ENCODE results near the gene PAX2. TPM values are rescaled to one million over a fixed set of nuclear protein-coding genes. Genes with fewer than 3 reads are reported as not detected.

Gene PAX2
- total RNA-seq, 1 experiment from 2014 or later = not detected

GRCh38 chr10:100827819-100828737, 82.7 kb downstream of the PAX2 start:
- no CpG with 5 or more reads among the region's 69 CpGs for WGBS (ENCODE audit: extremely low coverage, insufficient read length, low lambda C conversion rate)
- H3K27ac ChIP-seq (ENCODE audit: insufficient read length, low read depth, low read length) = no peak overlapping the region
- Mint-ChIP-seq H3K27me3 (ENCODE audit: low read depth) (peaks cover 35% of the 10 kb centered on the region), H3K27ac (no peak overlapping the region), H3K4me3 (peak overlapping the region; percentile 19 to 77), H3K4me1 (peaks cover 24 to 34% of the 10 kb centered on the region in 2 experiments), H3K36me3 (ENCODE audit: insufficient read depth in 1 of 3, low read depth in 3 of 3) (peaks cover 0 to 2% (median 0%) of the 10 kb centered on the region in 3 experiments; a peak in 2 of 7 replicates), H3K9me3 (peaks cover 0 to 4% of the 10 kb centered on the region in 2 experiments; a peak in 2 of 5 replicates)
- H4K91ac ChIP-seq (ENCODE audit: insufficient read length, low read depth, low read length) = no peak overlapping the region
- peaks cover 2% of the 10 kb centered on the region for H4K20me1 ChIP-seq (ENCODE audit: control insufficient read depth, insufficient read depth, insufficient read length)
- H3K79me1 ChIP-seq (ENCODE audit: insufficient read depth, low read depth, low read length, poor library complexity, severe bottlenecking) = no peaks in the 10 kb centered on the region
- peaks cover 97% of the 10 kb centered on the region for H3K27me3 ChIP-seq (ENCODE audit: insufficient read depth, low read length)
- H3K23me2 ChIP-seq (ENCODE audit: insufficient read length, low read depth, low read length, poor library complexity, severe bottlenecking) = peaks cover 14% of the 10 kb centered on the region
- H2BK20ac ChIP-seq (ENCODE audit: low read depth, low read length, poor library complexity, severe bottlenecking) = no peak overlapping the region
- H3K4me1 ChIP-seq (ENCODE audit: insufficient read depth, low read length) = no peaks in the 10 kb centered on the region
- no peak overlapping the region for H4K8ac ChIP-seq (replicated peaks; ENCODE audit: insufficient read length, low read depth, low read length)
- no peaks in the 10 kb centered on the region for H3K79me2 ChIP-seq (ENCODE audit: insufficient read depth, low read length)
- H2AFZ ChIP-seq (ENCODE audit: low read length) = no peak overlapping the region
- no peak overlapping the region for H3K56ac ChIP-seq (ENCODE audit: insufficient read length, low read depth, low read length)
- H2BK5ac ChIP-seq (ENCODE audit: insufficient read length, low read length) = no peak overlapping the region
- no peak overlapping the region for H2BK120ac ChIP-seq (ENCODE audit: low read depth, low read length, poor library complexity, severe bottlenecking)
- no peak overlapping the region; the same call in 1 of the 2 replicates for H2BK15ac ChIP-seq (ENCODE audit: low read depth, low read length)
- H3K23ac ChIP-seq (ENCODE audit: insufficient read length, low read depth, low read length) = no peak overlapping the region
- H2BK12ac ChIP-seq (ENCODE audit: insufficient read length, low read depth, low read length) = no peak overlapping the region
- no peak overlapping the region for H4K5ac ChIP-seq (ENCODE audit: insufficient read length, low read depth, low read length)
- peak overlapping the region; percentile 38 for H3K4me2 ChIP-seq (ENCODE audit: insufficient read depth, insufficient read length, low read length)
- TF ChIP-seq, protein P1, sequence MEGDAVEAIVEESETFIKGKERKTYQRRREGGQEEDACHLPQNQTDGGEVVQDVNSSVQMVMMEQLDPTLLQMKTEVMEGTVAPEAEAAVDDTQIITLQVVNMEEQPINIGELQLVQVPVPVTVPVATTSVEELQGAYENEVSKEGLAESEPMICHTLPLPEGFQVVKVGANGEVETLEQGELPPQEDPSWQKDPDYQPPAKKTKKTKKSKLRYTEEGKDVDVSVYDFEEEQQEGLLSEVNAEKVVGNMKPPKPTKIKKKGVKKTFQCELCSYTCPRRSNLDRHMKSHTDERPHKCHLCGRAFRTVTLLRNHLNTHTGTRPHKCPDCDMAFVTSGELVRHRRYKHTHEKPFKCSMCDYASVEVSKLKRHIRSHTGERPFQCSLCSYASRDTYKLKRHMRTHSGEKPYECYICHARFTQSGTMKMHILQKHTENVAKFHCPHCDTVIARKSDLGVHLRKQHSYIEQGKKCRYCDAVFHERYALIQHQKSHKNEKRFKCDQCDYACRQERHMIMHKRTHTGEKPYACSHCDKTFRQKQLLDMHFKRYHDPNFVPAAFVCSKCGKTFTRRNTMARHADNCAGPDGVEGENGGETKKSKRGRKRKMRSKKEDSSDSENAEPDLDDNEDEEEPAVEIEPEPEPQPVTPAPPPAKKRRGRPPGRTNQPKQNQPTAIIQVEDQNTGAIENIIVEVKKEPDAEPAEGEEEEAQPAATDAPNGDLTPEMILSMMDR (conservative IDR thresholded peaks at IDR 0.05) = peak; percentile 28; the same call in 1 of the 3 replicates
- H3K9ac ChIP-seq (ENCODE audit: extremely low read depth, insufficient read length, low read length) = no peak overlapping the region
- no peak overlapping the region for H3T11ph ChIP-seq (ENCODE audit: low read length)
- H3K14ac ChIP-seq (ENCODE audit: insufficient read depth, low read length) = no peak overlapping the region; the same call in 1 of the 2 replicates
- no peak overlapping the region for H2AK5ac ChIP-seq (ENCODE audit: insufficient read length, low read length)
- peak; percentile 61 for DNase-seq
- no peaks in the 10 kb centered on the region for H3K9me3 ChIP-seq (ENCODE audit: control insufficient read depth, low read depth, low read length)
- no peak overlapping the region for H3K18ac ChIP-seq (ENCODE audit: insufficient read length, low read depth, low read length)
- H3K4ac ChIP-seq (ENCODE audit: low read depth, low read length) = no peak overlapping the region
